HG03378 (cell line): Measurements from ENCODE around the gene ATG13.

Experiments
- ATAC-seq: cut with Tn5 transposase; IDR thresholded peaks from one replicate; pipeline ENCODE4 v1.9.1; 2021; ENCODE audit warnings: mild to moderate bottlenecking, moderate library complexity; ENCODE audit not compliant: unreplicated experiment

ATG13 gene

GRCh38 chr11:46722566-46723358, 105.4 kb downstream of the ATG13 start:
- no peak for ATAC-seq

- ATAC-seq, result no peak
Observed at GRCh38 chr11:46723359-46723680, 106.0 kb downstream of the ATG13 start.

- no peak for ATAC-seq
Observed at GRCh38 chr11:46724088-46724487, 106.7 kb downstream of the ATG13 start.
